Limb (tissue), 2 donors: ENCODE data around the gene P2RX3.
"Not testable (repeated sequence)": the region's sequence is repeated elsewhere in the genome, so short reads cannot be mapped to it uniquely, and the experiment has no call there.

Experiments
- DNase-seq, 2 donors: peaks; one replicate each; pipeline ENCODE4 v3.0.0-alpha.2; 2016; ENCODE audit errors: extremely low spot score in 2 of 2

The P2RX3 gene

GRCh38 chr11:57324154-57324885 is 13.8 kb upstream of the P2RX3 start:
- DNase-seq, result peak; percentile 69 to 91

DNA sequence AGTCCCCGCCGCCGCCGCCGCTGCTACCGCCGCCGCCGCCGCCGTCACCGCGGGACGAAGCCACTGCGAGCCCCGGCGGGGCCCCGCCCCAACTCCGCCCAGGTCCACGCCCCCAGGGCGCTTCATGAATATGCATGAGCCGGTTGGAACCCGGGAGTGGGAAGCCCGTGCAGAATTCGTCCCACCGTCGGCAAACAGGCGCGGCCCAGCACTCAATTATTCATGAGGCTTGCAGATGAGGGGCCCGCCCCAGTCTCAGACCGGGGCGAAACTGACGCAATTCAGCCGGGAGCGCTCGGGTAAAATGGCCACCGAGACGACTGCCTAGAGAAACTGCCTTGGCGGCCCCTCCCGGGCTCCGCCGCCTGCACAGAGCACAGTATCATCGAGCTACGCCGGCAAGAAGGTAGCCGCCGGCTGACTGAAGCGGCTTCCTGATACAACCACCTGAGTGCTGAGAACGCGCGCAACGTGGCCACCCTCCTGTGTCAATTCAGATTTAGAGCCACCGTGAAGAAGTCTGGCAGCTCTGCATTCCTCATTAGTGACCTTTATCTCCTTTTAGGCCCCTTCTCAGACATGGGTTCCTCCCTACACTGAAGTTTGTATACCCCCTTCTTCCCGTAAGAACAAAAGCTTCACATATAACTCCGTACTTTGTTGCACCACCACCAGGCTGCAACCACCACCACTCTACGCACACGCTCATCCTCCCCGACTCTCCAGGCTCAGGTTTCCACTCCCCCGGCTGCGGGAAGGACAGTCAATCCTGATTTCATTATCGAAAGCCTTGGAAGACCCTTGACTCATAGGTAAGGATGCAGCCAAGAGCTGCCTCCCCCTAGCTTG is 13.0 kb upstream of the P2RX3 start, which contains the start of gene TNKS1BP1:
TSS of gene TNKS1BP1 (minus strand) at position 67 of the 849 bp plus-strand sequence. CDS start 3,067 bp downstream, outside the sequence.
- DNase-seq, result peak; percentile 96

GRCh38 chr11:57325735-57326048 is 12.5 kb upstream of the P2RX3 start:
- DNase-seq, result no peak

- DNase-seq, result no peak
These were observed 10.4 kb upstream of the P2RX3 start for GRCh38 chr11:57327721-57328120.

DNA sequence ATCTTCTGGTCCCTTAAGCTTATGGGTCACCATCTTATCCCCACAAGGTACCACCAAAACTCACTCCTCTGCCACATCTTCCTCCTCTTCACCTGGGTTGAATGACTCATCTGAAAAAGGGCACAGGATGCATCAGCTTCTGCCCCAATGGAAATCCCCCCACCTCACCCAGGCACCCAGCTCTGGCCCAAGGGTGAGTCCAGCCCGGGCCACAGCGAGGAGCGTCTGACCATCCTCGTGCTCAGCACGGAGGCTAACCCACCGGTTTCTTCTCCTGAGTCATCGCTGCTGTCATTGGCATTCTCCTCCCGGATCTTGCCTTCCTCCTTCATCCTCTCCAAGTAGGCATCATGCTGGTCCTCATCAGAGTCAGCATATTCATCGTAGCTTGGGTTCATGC is 8.1 kb upstream of the P2RX3 start:
- no peak for DNase-seq

DNA sequence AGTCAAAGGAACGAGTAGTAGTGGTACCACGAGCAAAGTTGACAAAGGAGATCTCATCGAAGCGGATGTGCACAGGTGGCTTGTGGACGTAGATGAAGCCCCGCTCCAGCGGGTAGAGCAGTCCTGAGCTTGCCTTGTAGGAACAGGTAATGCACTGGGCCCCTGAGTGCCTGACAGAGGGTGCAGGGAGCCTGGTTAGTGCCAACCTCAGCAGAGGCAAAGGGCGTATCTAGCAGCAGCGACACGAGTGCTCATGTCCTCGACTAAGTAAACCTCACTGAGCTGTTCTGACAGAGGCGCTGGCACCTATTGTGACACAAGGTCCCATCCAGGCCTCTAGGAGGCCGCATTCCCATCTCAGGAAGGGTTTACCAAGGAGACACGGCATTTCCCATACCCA is 6.4 kb upstream of the P2RX3 start:
- DNase-seq, result no peak

- no peak for DNase-seq
These were observed 5.3 kb upstream of the P2RX3 start for GRCh38 chr11:57332694-57333440.

DNA sequence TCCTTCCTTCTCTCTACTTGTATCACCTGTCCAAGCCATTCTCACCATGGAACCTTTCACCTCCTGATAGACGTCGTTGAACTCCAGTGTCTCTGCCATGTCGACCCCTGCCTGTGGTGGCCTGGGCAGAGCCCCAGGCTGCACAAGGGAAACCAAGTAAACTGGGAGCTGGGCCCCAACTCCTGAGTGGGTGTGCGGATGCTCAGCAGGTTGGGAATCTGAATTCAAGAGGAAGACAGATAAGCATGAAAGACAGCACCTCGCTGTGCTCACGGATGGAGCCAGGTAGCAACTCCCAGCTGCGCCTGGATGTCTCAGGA is 3.2 kb upstream of the P2RX3 start:
- DNase-seq, result no peak

DNA sequence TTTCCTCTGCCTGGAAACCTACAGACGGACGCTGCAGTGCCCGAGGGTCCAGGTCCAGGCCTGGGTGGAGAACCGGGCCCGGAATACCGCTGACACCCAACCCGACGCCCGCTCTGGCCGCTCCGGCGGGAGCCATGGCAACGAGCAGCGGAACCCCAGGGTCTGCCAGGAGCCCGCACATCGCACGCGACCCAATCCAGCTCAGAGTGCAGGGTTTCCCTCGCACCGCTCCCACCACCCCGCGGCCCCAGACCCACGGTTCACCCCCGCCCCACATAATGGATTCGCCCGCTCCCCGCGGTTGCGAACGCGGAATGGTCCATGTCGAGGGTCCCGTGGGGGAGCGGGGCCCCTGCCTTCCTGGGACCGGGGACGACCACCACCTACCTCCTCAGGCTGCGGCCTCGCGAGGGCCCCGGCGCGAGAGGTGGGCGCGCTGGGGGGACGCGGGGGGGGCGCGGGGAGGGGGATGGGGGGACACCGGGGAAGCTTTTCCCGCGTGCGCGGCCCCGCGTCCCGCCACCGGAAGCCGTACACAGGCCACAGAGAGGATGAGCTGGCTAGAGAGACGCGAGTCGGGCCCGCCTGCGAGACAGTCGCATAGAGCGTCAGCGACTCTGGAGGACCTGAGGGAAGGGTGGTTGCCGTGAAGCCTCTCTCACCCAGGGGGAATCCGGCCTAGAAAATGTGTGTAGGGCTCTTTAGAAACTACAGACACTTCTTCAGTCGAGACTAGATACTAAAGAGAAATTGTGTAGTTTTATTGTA is 2.6 kb upstream of the P2RX3 start, which contains the start of gene SSRP1:
TSS of gene SSRP1 (minus strand) at position 550 of the 768 bp plus-strand sequence. CDS start 771 bp downstream, outside the sequence.
- peak; percentile 89 to 92 for DNase-seq

GRCh38 chr11:57336111-57336666 is 2.0 kb upstream of the P2RX3 start:
- DNase-seq, result no peak

GRCh38 chr11:57336856-57337255 is 1.3 kb upstream of the P2RX3 start:
- not testable (repeated sequence) for DNase-seq

DNA sequence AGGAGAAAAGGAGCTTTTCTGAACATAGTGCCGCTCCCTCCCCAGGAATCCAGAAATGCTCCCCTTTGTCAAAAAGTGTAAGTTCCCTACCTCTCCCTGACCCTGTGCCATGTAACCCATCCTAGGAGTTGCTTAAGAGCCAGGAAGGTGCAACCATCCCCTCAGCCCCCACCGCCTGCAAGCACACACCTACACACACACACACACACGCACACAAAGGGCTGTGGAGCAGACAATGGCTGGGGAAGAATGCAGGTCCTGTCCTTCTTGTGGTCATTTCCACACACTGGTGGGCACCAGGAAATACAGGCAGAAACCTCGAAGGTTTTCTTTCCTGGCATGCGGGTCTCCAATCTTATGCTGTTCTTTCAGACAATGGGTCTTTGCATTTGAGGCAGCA is 1.2 kb downstream of the P2RX3 start:
- DNase-seq, result no peak

DNA sequence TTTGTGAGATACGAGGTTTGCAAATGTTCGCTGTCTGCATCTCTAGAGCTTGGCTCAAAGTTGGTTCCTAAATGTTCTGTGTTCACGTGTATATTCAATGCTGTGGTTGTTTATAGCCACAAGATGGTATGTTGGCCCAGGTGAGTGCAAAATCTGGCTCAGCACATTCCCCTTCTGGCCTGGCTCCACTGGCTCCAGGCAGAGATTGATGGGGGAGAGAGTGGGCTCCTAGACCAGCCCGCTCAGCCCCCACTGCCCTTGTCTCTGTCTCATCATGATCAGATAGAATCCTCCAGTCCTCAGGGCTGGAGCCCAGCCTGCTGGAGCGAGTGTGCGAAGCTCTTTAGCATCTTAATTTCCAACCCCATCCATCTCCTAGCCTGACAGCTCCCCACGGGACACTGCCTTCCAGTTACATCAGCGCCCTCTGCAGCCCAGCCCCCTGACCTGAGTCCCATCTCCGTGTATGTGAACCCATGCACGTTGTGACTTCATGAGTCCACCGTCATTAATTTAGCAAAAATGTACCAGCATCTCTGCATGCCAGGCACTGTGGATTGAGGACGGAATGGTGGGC is 2.0 kb downstream of the P2RX3 start:
- peak in 1 of 2 donors; percentile 71 for DNase-seq

DNA sequence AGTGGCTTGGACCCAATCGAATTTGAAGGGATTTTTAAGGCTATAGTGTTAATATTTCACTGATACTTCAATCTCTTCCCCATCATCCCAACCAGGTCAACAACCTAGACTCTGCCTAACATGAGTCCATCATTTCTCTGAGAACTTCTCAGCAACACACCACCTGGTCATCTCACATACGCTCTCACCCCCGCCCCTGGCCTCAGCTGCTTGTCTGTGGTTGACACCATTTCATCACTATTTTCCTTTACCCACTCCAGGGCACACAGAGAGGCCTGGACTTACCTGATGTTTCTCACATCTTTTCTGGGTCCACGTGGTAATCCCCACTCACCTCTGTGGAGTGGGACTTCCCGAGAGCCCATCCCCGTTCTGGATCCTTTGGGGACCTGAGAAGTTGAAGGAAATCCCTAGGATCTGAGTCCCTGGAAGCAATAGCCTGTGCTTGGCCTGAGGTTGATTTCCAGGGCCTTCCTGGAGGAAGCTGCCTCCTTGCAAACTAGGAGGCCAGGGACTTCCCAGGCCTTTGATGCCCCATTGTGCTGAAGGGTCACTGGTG is 3.2 kb downstream of the P2RX3 start:
- DNase-seq, result no peak

- no peak for DNase-seq
These were observed 4.5 kb downstream of the P2RX3 start for GRCh38 chr11:57342702-57343101.

DNA sequence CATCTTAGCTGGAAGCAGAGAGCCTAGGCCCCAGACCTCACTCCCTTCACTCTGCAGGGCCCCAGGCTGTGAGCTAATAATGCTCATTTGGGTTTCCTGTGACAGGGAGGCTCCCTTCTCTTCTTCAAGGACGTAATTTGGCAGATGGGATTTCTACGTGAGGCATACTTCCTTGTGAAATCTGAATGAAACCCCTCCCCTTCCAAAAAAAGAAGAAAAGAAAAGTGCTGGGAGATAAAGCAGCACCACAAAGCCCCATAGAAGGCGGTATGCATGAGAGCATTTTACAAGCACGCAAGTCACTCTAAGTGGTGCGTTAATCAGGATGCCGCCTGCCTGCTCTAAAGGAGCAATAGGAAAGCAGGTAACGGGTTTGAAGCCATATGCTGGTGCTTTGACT is 5.7 kb downstream of the P2RX3 start:
- DNase-seq, result no peak

DNA sequence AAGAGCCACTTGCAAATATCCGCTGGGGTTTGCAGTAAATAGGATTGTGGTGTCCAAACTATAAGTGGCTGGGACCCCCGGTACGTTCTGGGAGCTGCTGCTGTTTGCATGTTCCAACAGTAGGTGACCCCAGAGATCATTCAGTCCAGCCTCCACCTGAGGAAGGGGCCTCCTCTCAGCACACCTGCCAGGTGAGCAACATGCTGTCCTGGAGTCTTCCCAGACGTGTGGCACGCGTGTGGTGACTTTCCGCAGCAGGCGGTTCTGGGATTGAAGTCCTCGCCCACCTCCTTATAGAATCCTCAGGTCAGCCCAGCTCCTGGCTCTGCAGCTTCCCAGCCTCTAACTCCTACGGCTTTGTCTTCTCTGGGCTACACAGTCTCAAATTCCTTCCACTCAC is 6.7 kb downstream of the P2RX3 start:
- DNase-seq, result no peak

DNA sequence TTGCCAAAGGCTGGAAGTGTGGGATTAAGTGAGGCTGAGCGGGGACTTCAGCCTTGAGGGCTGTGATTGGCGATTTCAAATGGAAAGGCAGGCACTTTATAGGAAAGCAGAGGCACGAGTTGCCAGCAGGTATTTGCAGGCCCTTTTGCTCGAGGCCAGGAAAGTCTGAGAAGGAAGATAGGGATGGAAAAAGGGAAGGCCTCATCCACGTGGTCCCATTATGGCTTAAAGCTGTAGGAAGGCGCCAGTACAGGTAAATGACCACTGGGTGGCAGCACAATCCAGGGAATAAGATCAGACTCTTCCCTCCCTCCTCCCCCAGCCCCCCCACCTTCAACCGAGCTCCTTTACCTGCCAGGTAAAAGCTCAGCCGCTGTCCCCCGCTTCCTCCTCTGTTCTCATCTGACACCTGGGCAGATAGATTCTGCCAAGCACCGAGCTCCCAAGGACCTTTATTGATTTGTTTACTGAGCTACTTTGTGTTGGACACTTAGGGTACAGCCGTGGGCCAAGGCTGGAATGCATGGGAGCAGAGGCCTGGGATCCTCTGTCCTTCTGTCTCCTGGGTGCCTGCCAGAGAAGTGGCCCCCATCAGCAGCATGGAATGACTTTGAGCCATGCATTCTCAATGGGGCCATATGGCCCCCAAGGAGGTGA is 7.5 kb downstream of the P2RX3 start:
- DNase-seq, result peak; percentile 76 to 79

DNA sequence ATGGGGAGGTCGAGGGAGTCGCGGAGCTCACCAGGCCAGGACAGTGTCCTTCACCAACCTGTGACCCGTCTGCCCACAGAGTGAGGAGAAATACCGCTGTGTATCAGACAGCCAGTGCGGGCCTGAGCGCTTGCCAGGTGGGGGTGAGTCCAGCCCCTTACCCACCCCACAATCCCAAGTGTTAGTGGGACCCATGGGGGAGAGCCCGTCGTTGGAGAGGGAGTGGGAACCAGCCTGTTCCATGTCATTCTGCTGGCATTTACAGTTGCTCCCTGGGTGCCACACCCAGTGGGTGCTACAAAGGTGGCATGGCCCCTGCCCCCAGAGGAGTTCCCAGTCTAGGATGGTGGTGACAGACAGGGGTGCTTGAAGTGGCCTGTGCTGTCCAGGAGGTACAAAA is 9.2 kb downstream of the P2RX3 start:
- DNase-seq, result no peak

DNA sequence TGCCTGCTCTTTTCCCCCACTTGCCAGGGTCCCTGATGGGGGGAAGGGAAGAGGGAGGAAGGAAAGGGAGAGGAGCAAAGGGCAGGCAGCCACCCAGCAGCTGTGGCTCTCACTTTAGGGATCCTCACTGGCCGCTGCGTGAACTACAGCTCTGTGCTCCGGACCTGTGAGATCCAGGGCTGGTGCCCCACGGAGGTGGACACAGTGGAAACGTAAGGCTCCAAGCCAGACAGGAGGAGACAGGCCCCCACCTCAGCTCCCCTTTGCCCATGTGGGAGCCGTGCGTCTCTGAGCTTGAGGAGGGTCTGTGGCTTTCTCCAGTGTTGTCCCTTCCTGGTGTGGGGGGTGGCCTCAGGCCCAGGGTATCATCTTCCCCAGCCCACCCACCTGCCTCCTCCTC is 9.9 kb downstream of the P2RX3 start:
- DNase-seq, result no peak
